ENCODE measurements around the gene ARSA.
"Not testable (repeated sequence)": the region's sequence is repeated elsewhere in the genome, so short reads cannot be mapped to it uniquely, and the experiment has no call there.

Gene ARSA

GRCh38 chr22:50620593-50621355, 7.2 kb downstream of the ARSA start:
- peak; percentile 82 for DNase-seq

- DNase-seq: not testable (repeated sequence)
Observed at GRCh38 chr22:50614296-50614695, 13.7 kb downstream of the ARSA start.

- DNase-seq: peak; percentile 94
Observed at GRCh38 chr22:50613291-50613981, 14.5 kb downstream of the ARSA start.

GRCh38 chr22:50612528-50613221, 15.3 kb downstream of the ARSA start:
- peak; percentile 59 for DNase-seq

GRCh38 chr22:50612168-50612527, 15.8 kb downstream of the ARSA start:
- no peak for DNase-seq

GRCh38 chr22:50611341-50612060, 16.5 kb downstream of the ARSA start:
- no peak for DNase-seq

GRCh38 chr22:50610581-50610980, 17.4 kb downstream of the ARSA start:
- DNase-seq: no peak

- no peak for DNase-seq
Observed at GRCh38 chr22:50610041-50610451, 17.9 kb downstream of the ARSA start.

GRCh38 chr22:50609599-50609998, 18.4 kb downstream of the ARSA start:
- no peak for DNase-seq

GRCh38 chr22:50608996-50609395, 19.0 kb downstream of the ARSA start:
- DNase-seq: no peak

GRCh38 chr22:50608058-50608840, 19.7 kb downstream of the ARSA start:
- DNase-seq: not testable (repeated sequence)

- DNase-seq: no peak
Observed at GRCh38 chr22:50607659-50608020, 20.3 kb downstream of the ARSA start.

- DNase-seq: no peak
Observed at GRCh38 chr22:50606946-50607658, 20.9 kb downstream of the ARSA start.

GRCh38 chr22:50606165-50606945, 21.6 kb downstream of the ARSA start:
- DNase-seq: no peak

- DNase-seq: no peak
Observed at GRCh38 chr22:50605613-50606074, 22.3 kb downstream of the ARSA start.

GRCh38 chr22:50605002-50605612, 22.8 kb downstream of the ARSA start:
- no peak for DNase-seq

- DNase-seq: no peak
Observed at GRCh38 chr22:50604256-50605001, 23.5 kb downstream of the ARSA start.

GRCh38 chr22:50603511-50604255, 24.3 kb downstream of the ARSA start:
- DNase-seq: no peak

GRCh38 chr22:50602338-50602700, 25.6 kb downstream of the ARSA start:
- no peak for DNase-seq
